Smooth muscle cell of bladder (primary cell): ENCODE measurements around the gene ISCA2. TPM values are rescaled to one million over a fixed set of nuclear protein-coding genes. Genes with fewer than 3 reads are reported as not detected.

Source experiments
- total RNA-seq: library from RNA; depleted of rRNA; stranded (reverse); fragments of >200 nt; gene quantifications from 2 replicates; pipeline ENCODE4 v1.2.3, GENCODE V29; 2014

Gene ISCA2
- 10.1 and 14.4 TPM in 2 replicates for total RNA-seq

DNA sequence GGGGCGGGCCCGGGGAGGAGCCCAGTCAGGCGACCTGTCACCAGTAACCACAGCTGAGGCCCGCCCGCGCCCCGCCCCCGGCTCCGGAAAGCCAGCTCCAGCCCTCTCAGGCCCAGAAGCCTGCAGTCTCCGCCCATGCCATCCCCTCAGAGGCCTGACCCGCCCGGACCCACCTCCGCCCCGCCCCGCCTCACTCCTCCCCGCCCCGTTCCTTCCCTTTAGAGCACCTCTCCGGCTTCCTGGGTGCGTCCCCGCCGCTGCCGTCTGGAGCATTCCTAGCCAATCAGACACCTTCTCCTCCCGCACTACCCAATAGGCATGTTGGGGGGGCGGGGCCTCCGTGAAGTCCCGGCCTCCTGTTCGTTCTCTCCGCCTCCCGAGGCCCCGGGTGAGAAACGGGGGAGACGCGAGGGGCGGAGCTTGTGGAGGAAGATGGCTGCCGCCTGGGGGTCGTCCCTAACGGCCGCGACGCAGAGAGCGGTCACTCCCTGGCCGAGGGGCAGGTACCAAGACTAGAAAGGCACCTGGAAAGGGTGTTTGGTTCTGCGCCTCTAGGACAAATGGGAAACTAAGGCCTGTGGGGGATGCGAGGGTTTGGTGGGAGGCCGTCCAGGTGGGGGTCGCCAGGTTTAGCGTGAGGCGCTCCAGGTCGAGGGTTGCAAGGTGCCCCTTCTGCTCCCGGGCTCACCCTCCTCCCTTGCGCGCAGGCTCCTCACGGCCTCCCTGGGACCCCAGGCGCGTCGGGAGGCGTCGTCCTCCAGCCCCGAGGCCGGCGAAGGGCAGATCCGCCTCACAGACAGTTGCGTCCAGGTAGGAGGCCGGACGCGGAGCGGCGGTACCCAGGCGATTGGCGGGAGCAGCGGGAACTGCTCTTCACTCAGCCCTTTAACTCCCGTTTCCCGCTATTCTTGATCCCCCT lies at the start of gene ISCA2:
TSS of gene ISCA2 (plus strand) at position 423 of the 919 bp plus-strand sequence. CDS start at position 433, 10 bp downstream.

GRCh38 chr14:74492776-74493342 lies 706 bp upstream of the ISCA2 start, which contains the start of gene NPC2:
NPC2 (minus strand) TSS chr14:74493305; CDS start chr14:74493274, 31 bp downstream.

Other genes with a start within 250 kb of the ISCA2 start
- gene ABCD4, start 190.8 kb upstream of the ISCA2 start, total RNA-seq, result 18.3 and 21.9 TPM in 2 replicates
- gene VRTN, start 145.3 kb upstream of the ISCA2 start, total RNA-seq, result not detected in 2 replicates
- gene SYNDIG1L, start 67.6 kb upstream of the ISCA2 start, total RNA-seq, result not detected in 2 replicates
- 112 and 157 TPM in 2 replicates for gene NPC2, start 460 bp upstream of the ISCA2 start, total RNA-seq
- 71.0 and 72.3 TPM in 2 replicates for gene LTBP2, start 118.5 kb downstream of the ISCA2 start, total RNA-seq
- gene AREL1, start 219.3 kb downstream of the ISCA2 start, total RNA-seq, result 23.5 and 24.4 TPM in 2 replicates
- 21.8 and 38.0 TPM in 2 replicates for gene FCF1, start 219.4 kb downstream of the ISCA2 start, total RNA-seq